IMR-90 (cell line): Measurements from ENCODE around the gene KDM2A.

Source experiments
- CEBPB ChIP-seq: IDR thresholded peaks from 2 replicates; pipeline ENCODE4 v1.6.1; 2012; ENCODE audit warnings: low read depth, low read length, improper control_type of control experiment
- CHD1 ChIP-seq: IDR thresholded peaks from 2 replicates; pipeline ENCODE4 v1.6.1; 2012; ENCODE audit warnings: low read depth, low read length, improper control_type of control experiment
- FOS ChIP-seq: fragments of 150-350 bp; IDR thresholded peaks from 2 replicates; pipeline ENCODE4 v1.6.1; 2016; ENCODE audit warnings: low read depth, low read length
- MAFK ChIP-seq: IDR thresholded peaks from 2 replicates; pipeline ENCODE4 v1.6.1; 2012; ENCODE audit warnings: low read depth, low read length, improper control_type of control experiment
- MXI1 ChIP-seq: IDR thresholded peaks from 2 replicates; pipeline ENCODE4 v1.6.1; 2012; ENCODE audit warnings: low read depth, mild to moderate bottlenecking, low read length, moderate library complexity, borderline replicate concordance
- NFE2L2 ChIP-seq: fragments of 150-350 bp; IDR thresholded peaks from 2 replicates; pipeline ENCODE4 v1.6.1; 2016; ENCODE audit warnings: low read depth, mild to moderate bottlenecking, low read length
- POLR2A ChIP-seq: IDR thresholded peaks from 2 replicates; pipeline ENCODE4 v1.6.1; 2012; ENCODE audit warnings: mild to moderate bottlenecking, low read depth, low read length
- RAD21 ChIP-seq: IDR thresholded peaks from 2 replicates; pipeline ENCODE4 v1.6.1; 2012; ENCODE audit warnings: low read length, improper control_type of control experiment
- RCOR1 ChIP-seq: IDR thresholded peaks from 2 replicates; pipeline ENCODE4 v1.6.1; 2012; ENCODE audit warnings: mild to moderate bottlenecking, low read length, improper control_type of control experiment; ENCODE audit not compliant: insufficient replicate concordance
- RFX5 ChIP-seq: IDR thresholded peaks from 2 replicates; pipeline ENCODE4 v1.8.0; 2012; ENCODE audit warnings: low read depth, mild to moderate bottlenecking, low read length, moderate library complexity
- SMC3 ChIP-seq: fragments of 150-350 bp; IDR thresholded peaks from 2 replicates; pipeline ENCODE4 v1.6.1; 2016; ENCODE audit warnings: low read depth, mild to moderate bottlenecking, antibody characterized with exemption, low read length, moderate library complexity
- TF ChIP-seq, protein P1 (sequence below): conservative IDR thresholded peaks from 2 replicates; pipeline ENCODE4 v1.5.1; 2012; ENCODE audit warnings: mild to moderate bottlenecking, low read depth, low read length, improper control_type of control experiment
- TF ChIP-seq, protein P2 (sequence below): fragments of 150-350 bp; IDR thresholded peaks from 2 replicates; pipeline ENCODE4 v1.6.1; 2016; ENCODE audit warnings: low read depth, mild to moderate bottlenecking, low read length, moderate library complexity, borderline replicate concordance
- TF ChIP-seq, protein P3 (sequence below): fragments of 150-350 bp; IDR thresholded peaks from 2 replicates; pipeline ENCODE4 v1.6.1; 2017; ENCODE audit warnings: mild to moderate bottlenecking, antibody characterized with exemption, low read length, low read depth

DNA sequence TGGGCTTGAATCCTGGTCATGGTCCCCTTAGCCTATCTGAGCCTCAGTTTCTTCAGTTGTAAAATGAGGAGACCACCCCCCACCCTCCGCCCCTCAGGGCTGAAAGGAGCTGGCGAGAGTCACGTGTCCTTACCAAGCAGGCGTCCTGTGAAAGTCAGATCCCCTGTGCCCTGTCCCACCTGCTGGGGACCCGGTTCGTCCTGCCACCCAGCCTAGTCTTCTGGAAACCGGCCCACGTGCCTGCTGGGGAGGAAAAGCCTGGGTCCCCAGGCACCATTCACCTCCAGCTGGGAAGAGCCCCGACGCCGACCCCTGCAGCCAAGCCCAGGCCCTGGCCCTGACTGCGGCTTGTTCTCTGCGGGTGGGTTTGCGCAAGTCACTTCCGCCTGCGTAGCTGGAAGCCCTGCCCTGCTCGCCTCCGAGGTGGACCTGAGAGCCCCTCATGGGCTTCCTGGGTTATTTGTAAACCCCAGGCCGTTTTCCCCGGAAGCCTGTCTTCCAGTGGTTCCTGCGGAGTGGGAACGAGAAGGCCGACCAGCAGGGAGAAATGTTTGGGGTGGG lies 183.6 kb downstream of the KDM2A start:
- TF ChIP-seq POLR2A (no peak), NFE2L2 (no peak), CEBPB (peak; percentile 53; the same call in 1 of the 2 replicates), MAFK (no peak), RAD21 (no peak), RCOR1 (no peak), CHD1 (no peak), SMC3 (no peak), FOS (no peak), RFX5 (no peak), MXI1 (no peak)
- TF ChIP-seq, protein P1, sequence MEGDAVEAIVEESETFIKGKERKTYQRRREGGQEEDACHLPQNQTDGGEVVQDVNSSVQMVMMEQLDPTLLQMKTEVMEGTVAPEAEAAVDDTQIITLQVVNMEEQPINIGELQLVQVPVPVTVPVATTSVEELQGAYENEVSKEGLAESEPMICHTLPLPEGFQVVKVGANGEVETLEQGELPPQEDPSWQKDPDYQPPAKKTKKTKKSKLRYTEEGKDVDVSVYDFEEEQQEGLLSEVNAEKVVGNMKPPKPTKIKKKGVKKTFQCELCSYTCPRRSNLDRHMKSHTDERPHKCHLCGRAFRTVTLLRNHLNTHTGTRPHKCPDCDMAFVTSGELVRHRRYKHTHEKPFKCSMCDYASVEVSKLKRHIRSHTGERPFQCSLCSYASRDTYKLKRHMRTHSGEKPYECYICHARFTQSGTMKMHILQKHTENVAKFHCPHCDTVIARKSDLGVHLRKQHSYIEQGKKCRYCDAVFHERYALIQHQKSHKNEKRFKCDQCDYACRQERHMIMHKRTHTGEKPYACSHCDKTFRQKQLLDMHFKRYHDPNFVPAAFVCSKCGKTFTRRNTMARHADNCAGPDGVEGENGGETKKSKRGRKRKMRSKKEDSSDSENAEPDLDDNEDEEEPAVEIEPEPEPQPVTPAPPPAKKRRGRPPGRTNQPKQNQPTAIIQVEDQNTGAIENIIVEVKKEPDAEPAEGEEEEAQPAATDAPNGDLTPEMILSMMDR, result no peak
- TF ChIP-seq, protein P2, sequence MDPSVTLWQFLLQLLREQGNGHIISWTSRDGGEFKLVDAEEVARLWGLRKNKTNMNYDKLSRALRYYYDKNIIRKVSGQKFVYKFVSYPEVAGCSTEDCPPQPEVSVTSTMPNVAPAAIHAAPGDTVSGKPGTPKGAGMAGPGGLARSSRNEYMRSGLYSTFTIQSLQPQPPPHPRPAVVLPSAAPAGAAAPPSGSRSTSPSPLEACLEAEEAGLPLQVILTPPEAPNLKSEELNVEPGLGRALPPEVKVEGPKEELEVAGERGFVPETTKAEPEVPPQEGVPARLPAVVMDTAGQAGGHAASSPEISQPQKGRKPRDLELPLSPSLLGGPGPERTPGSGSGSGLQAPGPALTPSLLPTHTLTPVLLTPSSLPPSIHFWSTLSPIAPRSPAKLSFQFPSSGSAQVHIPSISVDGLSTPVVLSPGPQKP, result no peak
- TF ChIP-seq, protein P3, sequence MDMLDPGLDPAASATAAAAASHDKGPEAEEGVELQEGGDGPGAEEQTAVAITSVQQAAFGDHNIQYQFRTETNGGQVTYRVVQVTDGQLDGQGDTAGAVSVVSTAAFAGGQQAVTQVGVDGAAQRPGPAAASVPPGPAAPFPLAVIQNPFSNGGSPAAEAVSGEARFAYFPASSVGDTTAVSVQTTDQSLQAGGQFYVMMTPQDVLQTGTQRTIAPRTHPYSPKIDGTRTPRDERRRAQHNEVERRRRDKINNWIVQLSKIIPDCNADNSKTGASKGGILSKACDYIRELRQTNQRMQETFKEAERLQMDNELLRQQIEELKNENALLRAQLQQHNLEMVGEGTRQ, result no peak
